ENCODE data around the gene LTBR. TPM values are rescaled to one million over a fixed set of nuclear protein-coding genes. Genes with fewer than 3 reads are reported as not detected.

Gene LTBR
- total RNA-seq, 1 experiment from 2014 or later: 16.5 TPM

DNA sequence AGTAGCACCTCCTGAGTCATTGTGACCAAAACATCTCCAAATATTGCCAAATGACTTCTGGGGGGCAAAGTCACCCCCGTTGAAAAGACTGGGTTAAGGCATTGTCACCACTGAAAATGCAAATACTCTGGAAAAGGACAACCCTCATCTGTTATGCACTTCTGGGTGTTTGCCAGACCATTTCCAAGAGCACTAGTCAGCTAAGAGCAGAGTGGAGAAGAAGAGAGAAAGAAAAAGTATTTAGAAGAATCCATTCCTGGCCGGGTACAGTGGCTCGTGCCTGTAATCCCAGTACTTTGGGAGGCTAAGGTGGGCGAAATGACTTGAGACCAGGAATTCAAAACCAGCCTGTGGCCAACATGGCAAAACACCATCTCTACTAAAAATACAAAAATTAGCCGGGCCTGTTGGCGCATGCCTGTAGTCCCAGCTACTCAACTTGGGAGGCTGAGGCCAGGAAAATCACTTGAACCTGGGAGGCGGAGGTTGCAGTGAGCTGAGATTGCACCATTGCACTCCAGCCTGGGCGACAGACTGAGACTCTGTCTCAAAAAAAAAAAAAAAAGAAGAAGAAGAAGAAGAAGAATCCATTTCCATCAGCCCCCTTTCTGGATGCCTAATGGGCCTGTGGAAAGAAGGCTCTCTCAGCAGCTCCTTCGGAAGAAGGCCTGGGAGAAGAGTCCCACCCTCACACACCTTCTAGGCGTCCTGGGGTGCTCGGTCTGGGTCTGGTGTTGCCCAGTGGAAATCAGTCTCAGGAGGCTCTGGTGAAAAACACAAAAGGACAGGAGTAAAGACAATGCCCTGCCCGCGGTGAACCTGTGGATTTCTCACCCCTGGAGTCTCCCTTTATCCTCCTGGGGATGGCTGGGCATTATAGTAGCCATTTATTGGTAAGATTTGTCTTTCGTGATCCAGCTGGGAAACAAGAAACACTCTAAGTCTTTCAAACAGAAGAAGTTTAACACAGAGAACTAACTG lies 3.5 kb upstream of the LTBR start:
- no peak overlapping the region for H3K4me3 ChIP-seq
- H3K27ac ChIP-seq: no peak overlapping the region
- no peaks in the 10 kb centered on the region for H3K36me3 ChIP-seq
- no peaks in the 10 kb centered on the region; the same call in 1 of the 2 replicates for H3K27me3 ChIP-seq
- peaks cover 14% of the 10 kb centered on the region for H3K4me1 ChIP-seq
- H3K9me3 ChIP-seq (replicated peaks): no peaks in the 10 kb centered on the region
- DNase-seq: no peak

DNA sequence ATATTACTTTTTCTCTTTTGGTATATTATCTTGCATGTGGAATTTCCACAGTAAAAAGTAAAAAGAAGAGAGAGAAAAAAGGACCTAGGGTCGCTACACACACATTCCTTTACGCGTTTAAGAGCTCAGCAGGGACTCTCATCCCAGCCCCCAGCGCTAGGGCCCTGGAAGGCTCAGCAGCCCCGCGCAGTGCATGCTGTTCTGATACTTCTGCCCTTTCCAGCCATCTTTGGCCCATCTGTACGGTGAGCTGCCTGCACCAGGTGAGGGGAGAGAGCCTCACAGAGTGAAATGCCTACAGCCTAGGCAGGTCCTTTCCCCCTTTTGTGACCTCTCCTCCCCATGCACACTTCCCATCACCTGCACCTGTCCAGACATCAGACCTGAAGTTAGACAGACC lies 1.6 kb upstream of the LTBR start:
- no peak overlapping the region for H3K27ac ChIP-seq
- no peaks in the 10 kb centered on the region for H3K4me1 ChIP-seq
- DNase-seq: no peak
- H3K27me3 ChIP-seq: no peaks in the 10 kb centered on the region; the same call in 1 of the 2 replicates
- H3K9me3 ChIP-seq (replicated peaks): no peaks in the 10 kb centered on the region
- H3K36me3 ChIP-seq: peaks cover 3% of the 10 kb centered on the region; the same call in 1 of the 2 replicates
- H3K4me3 ChIP-seq: no peak overlapping the region

DNA sequence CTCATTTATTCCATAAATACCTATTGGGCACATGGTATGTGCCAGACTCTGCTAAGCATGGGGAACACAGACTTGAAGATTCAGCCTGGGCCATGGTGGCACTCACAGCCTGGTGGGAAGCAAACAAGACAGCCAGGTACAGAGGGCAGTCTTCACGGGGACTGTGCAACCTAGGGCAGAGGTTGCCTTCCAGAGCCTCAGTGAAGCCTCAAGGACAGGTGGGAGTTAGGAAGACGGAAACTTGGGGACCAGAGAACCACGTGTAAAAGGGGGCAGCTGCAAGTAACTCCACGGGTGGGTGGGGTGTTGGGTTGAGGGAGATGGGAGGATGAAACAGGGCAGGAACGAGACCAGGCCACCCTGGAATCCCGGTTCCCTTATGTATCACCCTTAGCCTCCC lies 980 bp upstream of the LTBR start:
- Histone ChIP-seq H3K27me3 (no peaks in the 10 kb centered on the region; the same call in 1 of the 2 replicates), H3K27ac (no peak overlapping the region), H3K4me3 (no peak overlapping the region), H3K9me3 (replicated peaks) (no peaks in the 10 kb centered on the region), H3K4me1 (no peaks in the 10 kb centered on the region), H3K36me3 (peaks cover 3% of the 10 kb centered on the region; the same call in 1 of the 2 replicates)
- DNase-seq: no peak

DNA sequence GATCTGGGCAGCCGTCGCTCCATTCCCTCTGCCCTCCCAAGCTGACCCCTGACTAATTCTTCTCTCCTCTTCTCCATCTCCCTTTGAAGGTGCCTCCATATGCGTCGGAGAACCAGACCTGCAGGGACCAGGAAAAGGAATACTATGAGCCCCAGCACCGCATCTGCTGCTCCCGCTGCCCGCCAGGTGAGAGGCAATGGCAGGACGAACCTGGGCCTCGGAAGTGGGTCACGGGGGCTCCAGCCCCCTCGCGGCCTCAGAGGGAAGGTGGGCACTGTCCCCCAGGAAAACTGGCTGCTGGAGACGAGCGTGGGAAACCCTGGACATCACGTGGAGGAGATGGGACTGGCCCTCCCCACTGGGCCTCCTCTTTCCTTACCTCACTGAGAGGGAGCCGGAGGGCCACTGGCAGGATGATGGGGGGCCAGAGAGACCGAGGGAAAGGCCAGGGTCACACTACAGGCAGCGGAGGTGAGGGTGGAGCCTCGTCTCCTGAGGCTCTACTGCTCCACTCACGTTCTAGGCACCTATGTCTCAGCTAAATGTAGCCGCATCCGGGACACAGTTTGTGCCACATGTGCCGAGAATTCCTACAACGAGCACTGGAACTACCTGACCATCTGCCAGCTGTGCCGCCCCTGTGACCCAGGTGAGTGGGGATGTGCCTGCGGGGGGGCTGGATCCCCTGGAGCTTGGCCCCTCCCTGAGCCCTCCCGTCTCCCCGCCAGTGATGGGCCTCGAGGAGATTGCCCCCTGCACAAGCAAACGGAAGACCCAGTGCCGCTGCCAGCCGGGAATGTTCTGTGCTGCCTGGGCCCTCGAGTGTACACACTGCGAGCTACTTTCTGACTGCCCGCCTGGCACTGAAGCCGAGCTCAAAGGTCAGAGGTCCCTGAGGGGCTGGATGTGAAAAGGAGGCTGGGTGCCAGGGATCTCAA lies 806 bp downstream of the LTBR start:
- Histone ChIP-seq H3K36me3 (peaks cover 3% of the 10 kb centered on the region; the same call in 1 of the 2 replicates), H3K4me1 (no peaks in the 10 kb centered on the region), H3K27me3 (no peaks in the 10 kb centered on the region; the same call in 1 of the 2 replicates), H3K27ac (peak overlapping the region; percentile 76), H3K9me3 (replicated peaks) (no peaks in the 10 kb centered on the region), H3K4me3 (peak overlapping the region; percentile 66)
- no peak for DNase-seq

DNA sequence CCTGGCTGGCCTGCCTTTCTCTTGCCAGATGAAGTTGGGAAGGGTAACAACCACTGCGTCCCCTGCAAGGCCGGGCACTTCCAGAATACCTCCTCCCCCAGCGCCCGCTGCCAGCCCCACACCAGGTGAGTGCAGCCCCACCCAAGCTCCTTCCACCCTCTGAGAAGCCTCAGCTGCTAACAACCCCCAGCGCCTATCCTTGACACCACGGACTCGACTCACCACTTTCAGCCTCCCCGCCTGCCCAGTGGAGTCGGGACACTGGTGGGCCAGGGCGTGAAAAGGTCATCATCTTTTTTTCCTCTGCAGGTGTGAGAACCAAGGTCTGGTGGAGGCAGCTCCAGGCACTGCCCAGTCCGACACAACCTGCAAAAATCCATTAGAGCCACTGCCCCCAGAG lies 2.1 kb downstream of the LTBR start:
- Histone ChIP-seq H3K9me3 (replicated peaks) (no peaks in the 10 kb centered on the region), H3K36me3 (peaks cover 3% of the 10 kb centered on the region; the same call in 1 of the 2 replicates), H3K4me3 (no peak overlapping the region), H3K4me1 (no peaks in the 10 kb centered on the region), H3K27ac (no peak overlapping the region), H3K27me3 (no peaks in the 10 kb centered on the region; the same call in 1 of the 2 replicates)
- DNase-seq: no peak

DNA sequence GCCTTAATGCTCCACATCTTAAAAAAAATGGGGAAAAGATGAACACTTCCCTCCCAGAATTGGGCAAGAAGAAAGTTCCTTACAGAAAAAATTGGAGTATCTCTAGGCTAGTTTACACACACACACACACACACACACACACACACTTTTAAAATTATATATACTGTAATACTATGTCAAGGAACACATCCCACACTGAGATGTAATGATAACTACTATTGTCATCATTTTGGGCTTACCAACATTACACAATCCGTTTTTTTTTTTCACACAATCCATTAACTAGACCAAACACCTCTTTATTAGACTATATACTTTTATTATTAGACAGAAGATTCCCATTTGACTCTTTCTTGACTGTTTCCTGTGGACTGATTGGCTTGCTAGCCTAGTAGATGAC lies 2.5 kb downstream of the LTBR start:
- no peaks in the 10 kb centered on the region for H3K9me3 ChIP-seq (replicated peaks)
- H3K36me3 ChIP-seq: peaks cover 3% of the 10 kb centered on the region; the same call in 1 of the 2 replicates
- H3K4me3 ChIP-seq: no peak overlapping the region
- no peak overlapping the region for H3K27ac ChIP-seq
- H3K27me3 ChIP-seq: no peaks in the 10 kb centered on the region
- DNase-seq: no peak
- no peaks in the 10 kb centered on the region for H3K4me1 ChIP-seq

DNA sequence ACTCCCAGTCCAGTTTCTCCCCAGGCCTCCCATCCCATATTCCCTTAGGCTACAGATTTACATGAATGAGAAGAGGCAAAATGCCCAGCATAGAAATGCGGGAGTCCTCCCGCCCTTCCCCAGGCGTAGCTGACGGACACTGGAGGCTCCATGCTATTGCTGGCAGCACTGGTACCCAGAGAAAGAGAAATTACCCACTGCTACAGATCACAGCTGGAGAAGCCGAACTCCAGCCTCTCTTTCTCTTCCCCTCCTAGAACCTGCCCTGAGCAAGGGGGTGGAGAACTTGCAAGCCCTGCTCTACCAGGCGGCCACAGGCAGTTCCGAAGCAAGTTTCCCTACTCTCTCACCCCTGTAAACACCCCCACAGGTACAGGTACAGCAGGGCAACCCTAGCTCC lies 3.6 kb downstream of the LTBR start:
- H3K27ac ChIP-seq: no peak overlapping the region
- H3K9me3 ChIP-seq (replicated peaks): no peaks in the 10 kb centered on the region
- peaks cover 3% of the 10 kb centered on the region; the same call in 1 of the 2 replicates for H3K36me3 ChIP-seq
- DNase-seq: no peak
- no peaks in the 10 kb centered on the region for H3K4me1 ChIP-seq
- no peak overlapping the region for H3K4me3 ChIP-seq
- no peaks in the 10 kb centered on the region for H3K27me3 ChIP-seq

DNA sequence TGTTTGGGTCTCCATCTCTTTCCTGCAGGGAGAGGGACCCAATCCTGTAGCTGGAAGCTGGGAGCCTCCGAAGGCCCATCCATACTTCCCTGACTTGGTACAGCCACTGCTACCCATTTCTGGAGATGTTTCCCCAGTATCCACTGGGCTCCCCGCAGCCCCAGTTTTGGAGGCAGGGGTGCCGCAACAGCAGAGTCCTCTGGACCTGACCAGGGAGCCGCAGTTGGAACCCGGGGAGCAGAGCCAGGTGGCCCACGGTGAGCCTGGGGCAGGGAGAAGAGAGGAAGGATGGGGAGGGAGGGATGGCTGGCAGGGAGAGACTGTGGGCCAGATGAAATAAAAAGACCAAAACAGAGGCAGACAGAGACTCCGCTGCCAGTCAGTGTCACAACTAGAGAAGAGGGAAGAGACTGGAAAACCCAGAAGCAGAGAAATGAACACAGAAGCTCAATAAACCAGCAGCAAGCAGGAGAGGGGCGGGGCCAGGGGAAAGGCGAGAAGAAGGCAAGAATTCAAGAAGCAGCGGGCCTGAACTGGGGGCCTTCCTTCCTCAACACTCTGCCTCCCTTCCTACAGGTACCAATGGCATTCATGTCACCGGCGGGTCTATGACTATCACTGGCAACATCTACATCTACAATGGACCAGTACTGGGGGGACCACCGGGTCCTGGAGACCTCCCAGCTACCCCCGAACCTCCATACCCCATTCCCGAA lies 6.3 kb downstream of the LTBR start:
- H3K36me3 ChIP-seq: peaks cover 3% of the 10 kb centered on the region; the same call in 1 of the 2 replicates
- H3K4me3 ChIP-seq: no peak overlapping the region
- H3K27me3 ChIP-seq: no peaks in the 10 kb centered on the region
- H3K9me3 ChIP-seq (replicated peaks): no peaks in the 10 kb centered on the region
- no peak overlapping the region for H3K27ac ChIP-seq
- DNase-seq: no peak
- H3K4me1 ChIP-seq: no peaks in the 10 kb centered on the region

DNA sequence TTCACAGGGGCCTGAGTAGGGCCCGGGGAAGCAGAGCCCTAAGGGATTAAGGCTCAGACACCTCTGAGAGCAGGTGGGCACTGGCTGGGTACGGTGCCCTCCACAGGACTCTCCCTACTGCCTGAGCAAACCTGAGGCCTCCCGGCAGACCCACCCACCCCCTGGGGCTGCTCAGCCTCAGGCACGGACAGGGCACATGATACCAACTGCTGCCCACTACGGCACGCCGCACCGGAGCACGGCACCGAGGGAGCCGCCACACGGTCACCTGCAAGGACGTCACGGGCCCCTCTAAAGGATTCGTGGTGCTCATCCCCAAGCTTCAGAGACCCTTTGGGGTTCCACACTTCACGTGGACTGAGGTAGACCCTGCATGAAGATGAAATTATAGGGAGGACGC lies 7.1 kb downstream of the LTBR start:
- Histone ChIP-seq H3K9me3 (replicated peaks) (no peaks in the 10 kb centered on the region), H3K4me3 (no peak overlapping the region), H3K4me1 (no peaks in the 10 kb centered on the region), H3K27me3 (no peaks in the 10 kb centered on the region), H3K27ac (no peak overlapping the region), H3K36me3 (peaks cover 3% of the 10 kb centered on the region; the same call in 1 of the 2 replicates)
- DNase-seq: no peak

DNA sequence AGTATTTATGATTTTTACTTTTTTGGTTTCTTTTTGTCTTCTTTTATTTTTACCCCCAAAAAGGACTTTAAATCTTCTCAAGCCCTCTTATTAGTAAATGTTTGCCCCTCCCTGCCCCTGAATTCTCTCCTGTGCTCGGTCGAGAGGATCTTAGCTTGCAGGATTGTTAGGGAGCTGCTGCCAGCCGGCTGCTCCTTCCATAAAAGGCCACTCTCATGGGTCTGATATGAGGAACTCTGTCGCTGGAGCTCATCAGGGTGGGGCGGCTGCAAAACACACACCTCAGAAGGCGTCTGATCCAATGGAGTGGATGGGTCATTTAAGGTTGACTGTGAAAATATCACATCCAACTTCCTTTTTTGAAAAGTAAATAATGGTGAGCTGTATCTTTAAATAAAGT lies 8.5 kb downstream of the LTBR start:
- no peaks in the 10 kb centered on the region for H3K27me3 ChIP-seq
- H3K4me3 ChIP-seq: no peak overlapping the region
- no peaks in the 10 kb centered on the region for H3K36me3 ChIP-seq
- no peak for DNase-seq
- H3K9me3 ChIP-seq (replicated peaks): no peaks in the 10 kb centered on the region
- no peaks in the 10 kb centered on the region for H3K4me1 ChIP-seq
- H3K27ac ChIP-seq: no peak overlapping the region

DNA sequence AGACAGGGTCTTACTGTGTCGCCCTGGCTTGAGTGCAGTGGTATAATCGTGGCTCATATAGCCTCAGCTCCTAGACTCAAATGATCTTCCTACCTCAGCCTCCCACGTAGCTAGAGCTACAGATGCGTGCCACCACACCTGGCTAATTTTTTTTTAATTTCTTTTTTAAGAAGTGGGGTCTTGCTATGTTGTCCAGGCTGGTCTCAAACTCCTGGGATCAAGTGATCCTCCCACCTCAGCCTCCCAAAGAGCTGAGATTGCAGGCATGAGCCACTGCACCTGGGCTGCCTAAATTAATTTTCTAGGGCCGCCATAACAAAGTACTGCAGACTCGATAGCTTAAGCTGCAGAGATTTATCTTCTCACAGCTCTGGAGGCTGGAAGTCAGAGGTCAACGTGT lies 9.1 kb downstream of the LTBR start:
- H3K36me3 ChIP-seq: no peaks in the 10 kb centered on the region
- H3K27me3 ChIP-seq: no peaks in the 10 kb centered on the region
- no peak for DNase-seq
- H3K9me3 ChIP-seq (replicated peaks): no peaks in the 10 kb centered on the region
- H3K4me3 ChIP-seq: no peak overlapping the region
- H3K4me1 ChIP-seq: no peaks in the 10 kb centered on the region
- no peak overlapping the region for H3K27ac ChIP-seq

DNA sequence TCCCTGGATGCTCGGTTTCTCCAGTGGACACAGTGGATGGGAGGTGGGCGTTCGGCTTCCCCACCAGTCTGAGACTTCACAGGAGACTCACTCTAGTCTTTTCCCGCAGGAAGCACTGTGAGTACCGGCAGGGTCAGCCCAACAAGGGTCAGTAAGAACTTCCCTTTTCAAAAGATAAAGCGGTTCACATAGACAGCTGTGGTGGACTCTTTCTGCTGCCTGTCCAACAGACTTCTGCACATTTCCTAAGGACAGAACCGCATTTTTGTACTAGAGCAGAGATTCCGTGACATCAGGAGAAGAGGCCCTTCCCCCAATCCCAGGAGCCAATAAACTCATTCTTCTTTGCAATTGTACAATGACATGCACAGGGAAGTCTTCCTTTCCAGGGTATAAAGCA lies 10.4 kb downstream of the LTBR start:
- H3K27ac ChIP-seq: no peak overlapping the region
- no peaks in the 10 kb centered on the region for H3K4me1 ChIP-seq
- no peak overlapping the region for H3K4me3 ChIP-seq
- no peak for DNase-seq
- H3K9me3 ChIP-seq (replicated peaks): no peaks in the 10 kb centered on the region
- H3K27me3 ChIP-seq: no peaks in the 10 kb centered on the region
- no peaks in the 10 kb centered on the region for H3K36me3 ChIP-seq

DNA sequence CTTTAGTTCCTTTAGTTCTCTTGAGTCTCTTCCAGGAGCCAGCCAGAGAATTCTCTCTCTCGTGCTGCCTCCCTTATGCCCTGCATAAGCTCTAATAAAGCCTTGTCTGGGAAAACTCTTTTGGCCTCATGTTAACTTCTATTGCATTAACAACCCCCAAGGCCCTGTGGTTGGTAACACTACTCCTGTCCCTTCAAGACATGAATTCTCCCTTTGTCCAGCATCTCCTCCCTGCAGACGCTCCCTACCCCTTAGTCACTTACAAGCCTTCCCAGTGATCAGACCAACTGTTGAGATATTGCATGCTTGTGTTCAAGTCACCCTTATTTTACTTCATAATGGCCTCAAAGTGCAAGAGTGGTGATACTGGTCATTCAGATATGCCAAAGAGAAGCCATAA lies 12.1 kb downstream of the LTBR start:
- Histone ChIP-seq H3K27me3 (no peaks in the 10 kb centered on the region), H3K9me3 (replicated peaks) (no peaks in the 10 kb centered on the region), H3K36me3 (no peaks in the 10 kb centered on the region), H3K4me1 (no peaks in the 10 kb centered on the region), H3K4me3 (no peak overlapping the region), H3K27ac (no peak overlapping the region)
- DNase-seq: peak in 1 of 2 experiments; percentile 39

DNA sequence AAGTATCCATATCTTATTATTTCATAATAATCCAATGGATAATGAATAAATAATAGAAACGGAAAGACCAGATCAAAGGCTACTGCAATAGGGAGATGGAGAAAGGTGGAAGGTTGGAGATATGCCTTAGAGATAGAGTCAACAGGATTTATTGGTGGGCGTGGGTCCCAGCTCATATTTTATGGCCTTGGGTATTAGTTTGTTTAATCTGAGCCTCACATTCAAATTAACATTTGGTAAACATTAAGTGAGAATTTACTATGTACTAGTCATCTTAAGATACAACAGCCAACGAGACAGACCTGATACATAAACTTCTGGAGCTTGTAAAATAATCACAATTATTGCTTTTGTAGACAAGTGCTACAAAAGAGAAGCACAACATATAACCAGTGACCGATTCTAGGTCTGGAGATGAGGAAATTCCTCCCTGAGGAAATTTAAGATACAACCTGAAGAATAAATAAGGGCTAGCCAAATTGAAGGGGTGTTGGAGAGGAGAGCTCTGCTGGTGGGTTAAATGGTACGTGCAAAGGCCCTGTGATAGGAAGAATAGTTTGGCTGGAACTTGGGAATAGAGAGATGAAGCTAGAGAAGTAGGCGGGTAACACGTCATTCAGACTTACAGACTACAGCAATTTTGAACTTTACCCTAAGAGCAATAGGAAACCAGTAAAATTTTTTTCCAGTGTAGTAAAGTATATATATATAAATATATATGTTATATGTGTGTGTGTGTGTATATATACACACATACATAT lies 16.1 kb downstream of the LTBR start:
- Histone ChIP-seq H3K4me1 (no peaks in the 10 kb centered on the region), H3K9me3 (replicated peaks) (no peaks in the 10 kb centered on the region), H3K27me3 (no peaks in the 10 kb centered on the region), H3K36me3 (no peaks in the 10 kb centered on the region), H3K27ac (no peak overlapping the region), H3K4me3 (no peak overlapping the region)
- no peak for DNase-seq

All from SJCRH30 (cell line).